BJ (cell line): ENCODE data around the gene RNF181. TPM values are rescaled to one million over a fixed set of nuclear protein-coding genes. Genes with fewer than 3 reads are reported as not detected.

Experiments used
- CTCF ChIA-PET: fragments of 350-600 bp; formaldehyde crosslinking; extraction: SDS; loops from one replicate; lab custom pipeline; 2021; ENCODE audit warnings: antibody characterized with exemption, inconsistent platforms; lab: Yijun Ruan, JAX
- POLR2A ChIA-PET: fragments of 300-600 bp; sonication (Branson Sonifier 250); formaldehyde crosslinking; extraction: SDS; loops from one replicate; lab custom pipeline; 2021; ENCODE audit warnings: antibody characterized with exemption; lab: Charles Lee
- DNase-seq: peaks from one replicate; pipeline ENCODE4 v3.0.0-alpha.2; 2011; ENCODE audit warnings: low read depth
- H3K27me3 ChIP-seq: 2 replicates; pipeline ENCODE4 v1.6.0; 2011; ENCODE audit warnings: low read length; ENCODE audit not compliant: control insufficient read depth, insufficient read depth
- H3K36me3 ChIP-seq: 2 replicates; pipeline ENCODE4 v1.5.1; 2011; ENCODE audit warnings: low read length; ENCODE audit not compliant: control insufficient read depth, insufficient read depth
- H3K4me3 ChIP-seq: 2 replicates; pipeline ENCODE4 v1.5.1; 2011; ENCODE audit warnings: low read depth, mild to moderate bottlenecking, control low read depth, low read length
- polyA plus RNA-seq: library from polyadenylated mRNA; depleted of rRNA; stranded (reverse); fragments of >200 nt; gene quantifications from 2 replicates; pipeline ENCODE4 v1.2.3, GENCODE V29; 2011
- TF ChIP-seq, protein P1 (sequence below): IDR thresholded peaks from 2 replicates; pipeline ENCODE4 v1.5.1; 2011; ENCODE audit warnings: low read depth, mild to moderate bottlenecking, control low read depth, inconsistent platforms, low read length, moderate library complexity; ENCODE audit not compliant: insufficient read depth

The RNF181 gene
- polyA plus RNA-seq, 1 experiment, result 376 TPM

DNA sequence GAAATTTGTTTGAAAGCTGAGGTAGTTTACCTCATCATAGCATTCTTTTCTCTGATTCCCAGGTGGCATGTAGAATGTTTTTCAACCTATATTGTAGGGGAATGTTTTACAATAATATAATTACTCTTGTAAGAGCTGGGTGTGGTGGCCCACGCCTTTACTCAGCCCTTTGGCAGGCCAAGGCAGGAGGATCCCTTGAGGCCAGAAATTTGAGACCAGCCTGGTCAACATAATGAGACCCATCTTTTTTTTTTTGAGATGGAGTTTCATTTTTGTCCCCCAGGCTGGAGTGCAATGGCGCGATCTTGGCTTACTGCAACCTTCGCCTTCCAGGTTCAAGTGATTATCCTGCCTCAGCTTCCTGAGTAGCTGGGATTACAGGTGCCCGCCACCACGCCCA, 24.1 kb downstream of the RNF181 start:
- no peak for DNase-seq
- peaks cover 13% of the 10 kb centered on the region for H3K36me3 ChIP-seq
- H3K4me3 ChIP-seq, result no peak overlapping the region
- ChIA-PET POLR2A (no interaction called here), CTCF (interaction anchor here (1.2 to 4.0 kb wide), 2 partner anchors 16 to 17 kb away, joined by 3 to 19 read pairs; no protein-coding TSS in a partner anchor)
- TF ChIP-seq, protein P1, sequence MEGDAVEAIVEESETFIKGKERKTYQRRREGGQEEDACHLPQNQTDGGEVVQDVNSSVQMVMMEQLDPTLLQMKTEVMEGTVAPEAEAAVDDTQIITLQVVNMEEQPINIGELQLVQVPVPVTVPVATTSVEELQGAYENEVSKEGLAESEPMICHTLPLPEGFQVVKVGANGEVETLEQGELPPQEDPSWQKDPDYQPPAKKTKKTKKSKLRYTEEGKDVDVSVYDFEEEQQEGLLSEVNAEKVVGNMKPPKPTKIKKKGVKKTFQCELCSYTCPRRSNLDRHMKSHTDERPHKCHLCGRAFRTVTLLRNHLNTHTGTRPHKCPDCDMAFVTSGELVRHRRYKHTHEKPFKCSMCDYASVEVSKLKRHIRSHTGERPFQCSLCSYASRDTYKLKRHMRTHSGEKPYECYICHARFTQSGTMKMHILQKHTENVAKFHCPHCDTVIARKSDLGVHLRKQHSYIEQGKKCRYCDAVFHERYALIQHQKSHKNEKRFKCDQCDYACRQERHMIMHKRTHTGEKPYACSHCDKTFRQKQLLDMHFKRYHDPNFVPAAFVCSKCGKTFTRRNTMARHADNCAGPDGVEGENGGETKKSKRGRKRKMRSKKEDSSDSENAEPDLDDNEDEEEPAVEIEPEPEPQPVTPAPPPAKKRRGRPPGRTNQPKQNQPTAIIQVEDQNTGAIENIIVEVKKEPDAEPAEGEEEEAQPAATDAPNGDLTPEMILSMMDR, result no peak
- no peaks in the 10 kb centered on the region for H3K27me3 ChIP-seq

DNA sequence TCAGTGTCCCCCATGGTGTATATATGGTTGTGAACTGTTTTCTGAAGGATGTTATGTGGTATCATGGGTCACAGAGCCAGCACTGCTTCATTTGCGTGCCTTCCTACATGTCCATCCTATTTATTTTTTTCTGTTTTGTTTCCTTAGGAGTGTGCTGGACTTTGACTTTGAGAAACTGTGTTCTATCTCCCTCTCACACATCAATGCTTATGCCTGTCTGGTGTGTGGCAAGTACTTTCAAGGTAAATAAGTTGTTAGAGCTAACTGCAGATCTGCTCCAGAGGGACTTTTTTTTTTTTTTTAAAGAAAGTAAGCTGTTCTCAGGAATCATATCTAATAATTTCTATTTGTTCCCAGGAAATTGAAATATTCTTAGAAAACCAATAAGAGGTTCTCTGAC, 25.8 kb downstream of the RNF181 start:
- TF ChIP-seq, protein P1, result no peak
- ChIA-PET CTCF (interaction anchor here (0.6 to 4.0 kb wide), 7 partner anchors 10 to 201 kb away, joined by 3 to 19 read pairs (median 3); partner anchors contain the start of gene ATOH8), POLR2A (no interaction called here)
- no peak for DNase-seq
- peaks cover 23% of the 10 kb centered on the region for H3K36me3 ChIP-seq
- no peaks in the 10 kb centered on the region for H3K27me3 ChIP-seq
- H3K4me3 ChIP-seq, result no peak overlapping the region

DNA sequence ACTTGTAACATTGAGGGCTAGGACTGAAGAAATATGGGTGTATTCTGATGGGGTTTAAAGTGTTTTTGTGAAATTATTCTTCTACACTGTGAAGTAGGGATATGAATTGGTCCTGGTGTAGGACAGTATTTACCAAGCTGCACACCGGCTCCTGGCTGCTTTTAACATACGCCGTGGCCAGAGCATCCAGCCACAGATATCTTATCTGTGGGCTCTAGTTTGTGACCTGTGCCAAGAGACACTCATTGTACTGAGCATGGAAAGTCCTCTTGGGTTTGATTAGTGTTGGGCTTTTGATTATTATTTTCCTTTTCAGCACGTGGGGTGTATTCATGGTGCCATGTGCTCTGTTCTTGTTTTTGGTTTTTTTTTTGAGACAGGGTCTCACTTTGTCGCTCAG, 28.4 kb downstream of the RNF181 start:
- Histone ChIP-seq H3K27me3 (no peaks in the 10 kb centered on the region), H3K36me3 (peaks cover 28% of the 10 kb centered on the region), H3K4me3 (no peak overlapping the region)
- ChIA-PET CTCF (interaction anchor here (1.3 to 3.1 kb wide), 2 partner anchors 13 to 25 kb away, joined by 4 to 10 read pairs; no protein-coding TSS in a partner anchor), POLR2A (no interaction called here)
- TF ChIP-seq, protein P1, result no peak
- no peak for DNase-seq

DNA sequence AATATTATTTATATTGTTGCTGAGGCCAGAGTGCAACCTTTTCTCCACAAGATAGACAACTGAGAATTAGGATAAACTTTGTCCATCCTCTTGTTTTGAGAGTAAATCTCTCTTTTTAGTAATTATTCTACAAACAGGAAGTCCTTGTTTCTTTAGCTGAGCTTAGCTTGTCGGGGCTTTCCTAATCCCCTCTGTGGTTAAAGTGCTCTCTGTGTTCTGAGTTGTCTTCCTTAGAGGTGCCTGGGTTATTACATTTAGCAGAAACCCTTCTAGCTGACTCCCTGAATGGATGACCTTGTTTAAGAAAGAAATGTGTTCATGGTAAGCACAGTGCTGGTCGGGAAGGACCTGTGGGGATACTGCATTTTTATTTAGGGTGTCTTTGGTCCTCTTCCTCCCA, 33.1 kb downstream of the RNF181 start:
- TF ChIP-seq, protein P1, result no peak
- no peak overlapping the region for H3K4me3 ChIP-seq
- H3K27me3 ChIP-seq, result no peaks in the 10 kb centered on the region
- peaks cover 27% of the 10 kb centered on the region for H3K36me3 ChIP-seq
- no peak for DNase-seq
- CTCF ChIA-PET, result interaction anchor here (1.5 kb wide), 1 partner anchor 9 kb away, joined by 11 read pairs; no protein-coding TSS in a partner anchor
- POLR2A ChIA-PET, result no interaction called here

DNA sequence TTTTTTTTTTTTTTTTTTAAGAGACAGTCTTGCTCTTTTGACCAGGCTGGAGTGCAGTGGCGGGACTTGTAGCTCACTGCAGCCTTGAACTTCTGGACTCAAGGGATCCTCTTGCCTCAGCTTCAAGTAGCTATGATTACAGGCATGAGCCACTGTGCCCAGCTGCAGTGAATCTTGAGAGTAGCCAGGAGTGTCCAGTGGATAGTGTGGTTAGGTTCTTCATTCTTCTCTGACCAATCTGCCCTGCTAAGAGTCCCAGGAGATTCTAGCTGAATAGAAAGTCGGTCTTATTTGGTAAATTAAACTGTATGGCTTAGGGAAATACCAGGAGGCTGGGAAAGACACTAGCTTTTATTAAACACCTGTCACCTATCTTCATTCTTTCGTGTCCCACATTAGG, 35.8 kb downstream of the RNF181 start:
- ChIA-PET POLR2A (no interaction called here), CTCF (interaction anchor here (0.6 to 1.3 kb wide), 4 partner anchors 10 to 94 kb away, joined by 3 to 5 read pairs (median 3); no protein-coding TSS in a partner anchor)
- TF ChIP-seq, protein P1, result no peak
- no peak for DNase-seq
- H3K36me3 ChIP-seq, result peaks cover 16% of the 10 kb centered on the region
- no peak overlapping the region for H3K4me3 ChIP-seq
- H3K27me3 ChIP-seq, result no peaks in the 10 kb centered on the region
